Stimulated activated CD4-positive, alpha-beta T cell treated with anti-CD3 and anti-CD28 coated beads, Interleukin-4, amount 100 ng/mL, for 24 hours (primary cell): Measurements from ENCODE around the gene GLIPR1.
"Not testable (repeated sequence)": the region's sequence is repeated elsewhere in the genome, so short reads cannot be mapped to it uniquely, and the experiment has no call there.

ENCODE experiments used
- DNase-seq: peaks from one replicate; pipeline ENCODE4 v3.0.0-alpha.2; 2020

The GLIPR1 gene

DNA sequence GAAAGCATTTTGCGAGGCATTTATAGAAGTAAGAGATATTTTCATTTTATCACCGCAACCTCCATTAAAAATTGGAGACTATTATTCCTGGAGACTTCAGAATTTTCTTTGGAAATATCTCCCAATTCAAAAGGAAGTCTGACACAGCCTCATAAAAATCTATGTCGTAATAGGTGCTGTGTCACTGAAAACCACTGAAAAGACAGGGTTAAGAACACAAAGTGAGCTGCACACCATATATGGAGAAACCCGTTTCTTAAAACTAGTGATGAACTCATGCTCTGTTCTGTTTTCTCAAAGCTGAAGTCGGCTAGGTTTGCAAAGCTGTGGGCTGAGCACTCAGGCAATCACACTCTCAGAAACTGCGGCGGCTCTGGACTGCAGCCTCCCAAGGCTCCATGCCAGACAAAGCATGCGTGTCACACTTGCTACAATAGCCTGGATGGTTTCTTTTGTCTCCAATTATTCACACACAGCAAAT is at the start of gene GLIPR1:
Gene GLIPR1, plus strand, starts transcription at position 287 of the 481 bp plus-strand sequence. Its CDS starts 126 bp downstream, at position 413.
- peak; percentile 80 for DNase-seq

DNA sequence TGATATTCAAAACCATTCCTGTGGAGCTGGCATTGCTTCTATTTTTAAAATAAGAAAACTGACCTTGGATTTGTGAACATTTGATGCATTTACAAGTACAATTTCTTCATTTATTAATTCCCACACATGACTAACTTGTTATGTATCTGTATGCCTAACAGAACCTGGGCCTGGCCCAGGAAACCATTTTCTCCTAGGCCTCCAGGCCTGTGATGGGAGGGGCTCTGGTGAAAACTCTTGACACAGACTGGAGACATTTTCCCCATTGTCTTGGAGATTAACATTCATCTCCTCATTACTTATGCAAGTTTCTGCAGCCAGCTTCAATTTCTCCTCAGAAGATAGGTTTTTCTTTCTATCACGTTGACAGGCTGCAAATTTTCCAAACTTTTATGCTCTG is 47.6 kb upstream of the GLIPR1 start:
- no peak for DNase-seq

DNA sequence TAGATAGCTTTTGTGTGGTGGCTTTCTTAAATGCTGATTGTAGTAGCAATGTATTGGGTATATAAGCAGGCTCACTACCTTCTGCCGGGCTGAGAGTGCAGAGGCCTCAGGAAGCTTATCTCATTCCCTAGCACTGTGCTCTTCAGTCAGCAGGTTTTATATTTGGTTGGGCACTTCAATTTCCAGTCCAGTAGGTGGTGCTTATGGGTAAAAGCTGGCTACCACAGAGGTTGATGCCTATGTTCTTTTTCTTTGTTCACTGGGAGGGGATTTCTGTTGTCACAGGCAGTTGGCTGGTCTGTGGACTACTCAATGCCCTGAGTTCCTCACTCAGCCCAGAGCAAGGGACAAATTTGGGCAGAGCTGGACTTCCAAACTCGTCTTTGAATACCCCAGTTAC is 43.0 kb upstream of the GLIPR1 start:
- no peak for DNase-seq

DNA sequence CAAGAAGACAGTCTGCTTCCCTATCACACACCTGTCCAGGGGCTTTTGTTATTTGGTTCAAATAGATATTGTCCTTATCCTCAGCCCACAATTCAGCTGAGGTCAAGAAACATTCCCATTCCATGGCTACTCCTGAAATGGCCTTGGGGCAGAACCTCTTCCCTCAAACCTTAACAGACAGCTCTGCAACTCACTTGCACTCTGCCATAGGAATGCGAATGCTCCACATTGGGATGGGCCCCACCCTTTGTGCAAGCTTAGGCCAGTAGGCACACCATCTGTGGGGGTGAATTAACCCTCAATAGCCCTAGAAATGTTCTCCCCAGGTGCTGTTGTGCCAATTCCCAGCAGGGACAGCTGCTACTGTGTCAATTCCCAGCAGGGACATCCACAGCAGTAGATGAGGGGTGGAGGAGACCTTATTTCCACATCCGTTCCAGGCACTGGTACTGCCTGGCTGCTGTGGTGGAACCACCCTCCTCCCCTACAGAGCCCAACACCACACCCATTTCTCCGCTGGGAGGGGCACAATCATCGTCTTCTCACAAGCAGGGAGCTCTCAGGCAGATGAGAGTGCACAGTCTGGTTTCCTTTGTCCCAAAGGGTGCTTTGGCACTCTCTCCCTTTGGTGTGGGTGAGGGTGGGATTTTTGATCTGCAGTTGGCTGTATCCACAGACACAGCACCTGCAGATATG is 42.3 kb upstream of the GLIPR1 start:
- DNase-seq: no peak

DNA sequence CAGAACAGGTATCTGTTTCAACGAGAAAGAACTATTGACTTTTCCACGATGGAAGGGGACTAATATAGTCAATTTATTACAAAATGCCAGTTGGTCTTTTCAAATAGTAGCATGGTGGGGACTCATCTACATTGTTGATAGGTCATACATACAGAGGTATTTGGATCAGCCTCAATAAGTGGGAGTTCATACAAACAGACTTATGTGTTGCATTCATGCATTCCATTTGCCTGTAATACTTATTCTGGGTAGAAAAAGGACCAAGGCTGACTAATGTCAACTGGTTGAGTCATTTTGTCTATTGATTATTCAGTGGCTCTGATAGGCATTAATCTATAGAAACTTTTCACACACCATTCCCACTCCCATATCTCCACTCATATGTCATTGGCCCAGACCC is 41.5 kb upstream of the GLIPR1 start:
- no peak for DNase-seq

DNA sequence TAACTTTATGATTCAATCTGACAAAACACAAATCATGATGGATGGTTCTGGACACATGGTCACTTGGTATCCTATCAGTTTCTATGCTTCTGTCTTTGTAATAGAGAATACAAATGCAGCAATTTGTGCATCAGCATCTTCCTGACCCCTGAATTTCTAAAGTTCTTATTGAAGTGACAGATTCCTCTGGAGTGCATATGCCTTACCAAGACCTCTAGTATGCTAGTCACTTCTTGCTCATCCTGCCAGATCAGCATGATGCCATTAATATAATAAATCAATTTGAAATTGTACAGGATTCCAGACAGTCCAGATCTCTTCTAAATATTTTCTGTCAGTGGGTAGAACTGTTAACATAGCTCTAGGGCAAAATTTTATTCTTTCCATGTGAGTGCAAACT is 40.6 kb upstream of the GLIPR1 start:
- no peak for DNase-seq

DNA sequence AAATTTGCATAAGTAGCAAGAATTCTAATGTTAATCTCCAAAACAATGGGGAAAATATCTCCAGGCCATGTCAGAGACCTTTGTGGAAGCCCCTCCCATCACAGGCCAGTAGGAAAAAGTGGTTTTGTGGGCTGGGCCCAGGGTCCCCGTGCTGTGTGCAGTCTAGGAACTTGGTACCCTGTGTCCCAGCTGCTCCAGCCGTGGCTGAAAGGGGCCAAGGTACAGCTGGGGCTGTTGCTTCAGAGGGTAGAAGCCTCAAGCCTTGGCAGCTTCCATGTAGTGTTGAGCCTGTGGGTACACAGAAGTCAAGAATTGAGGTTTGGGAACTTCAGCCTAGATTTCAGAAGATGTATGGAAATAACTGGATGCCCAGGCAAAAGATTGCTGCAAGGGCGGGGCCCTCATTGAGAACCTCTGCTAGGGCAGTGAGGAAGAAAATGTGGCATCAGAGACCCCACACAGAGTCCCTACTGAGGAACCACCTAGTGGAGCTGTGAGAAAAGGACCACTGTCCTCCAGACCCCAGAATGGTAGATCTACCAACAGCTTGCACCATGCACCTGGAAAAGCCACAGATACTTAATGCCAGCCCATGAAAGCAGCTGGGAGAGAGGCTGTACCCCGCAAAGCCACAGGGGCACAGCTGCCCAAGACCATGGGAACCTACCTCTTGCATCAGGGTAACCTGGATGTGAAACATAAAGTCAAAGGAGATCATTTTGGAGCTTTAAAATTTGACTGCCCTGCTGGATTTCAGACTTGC is 38.7 kb upstream of the GLIPR1 start:
- DNase-seq: not testable (repeated sequence)

DNA sequence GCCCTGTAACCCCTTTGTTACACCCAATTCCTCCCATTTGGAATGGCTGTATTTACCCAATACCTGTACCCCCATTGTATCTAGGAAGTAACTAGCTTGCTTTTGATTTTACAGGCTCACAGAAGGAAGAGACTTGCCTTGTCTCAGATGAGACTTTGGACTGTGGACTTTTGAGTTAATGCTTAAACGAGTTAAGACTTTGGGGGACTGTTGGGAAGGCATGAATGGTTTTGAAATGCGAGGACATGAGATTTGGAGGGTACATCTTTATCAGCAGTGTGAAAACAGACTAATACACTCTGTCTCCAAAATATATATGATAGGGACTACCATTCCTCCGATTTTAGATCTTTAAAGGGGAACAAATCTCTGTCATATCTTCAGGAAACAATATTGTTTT is 38.1 kb upstream of the GLIPR1 start:
- not testable (repeated sequence) for DNase-seq

DNA sequence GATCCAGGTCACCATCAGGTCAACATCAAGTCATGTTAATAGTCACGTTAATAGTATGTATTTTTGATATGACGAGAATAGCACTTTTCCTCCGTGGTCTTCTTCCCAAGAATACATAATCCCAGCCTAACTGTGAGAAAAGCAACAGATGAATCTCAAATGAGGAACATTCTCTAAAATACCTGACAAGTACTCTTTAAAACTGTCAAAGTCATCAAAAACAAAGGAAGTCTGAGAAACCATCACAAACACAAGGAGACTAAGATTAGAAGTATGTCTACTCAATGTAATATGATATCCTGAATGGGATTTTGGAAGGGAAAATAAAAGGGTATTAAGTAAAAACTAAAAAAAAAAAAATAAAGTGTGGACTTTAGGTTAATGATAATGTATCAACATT is 36.8 kb upstream of the GLIPR1 start:
- no peak for DNase-seq

DNA sequence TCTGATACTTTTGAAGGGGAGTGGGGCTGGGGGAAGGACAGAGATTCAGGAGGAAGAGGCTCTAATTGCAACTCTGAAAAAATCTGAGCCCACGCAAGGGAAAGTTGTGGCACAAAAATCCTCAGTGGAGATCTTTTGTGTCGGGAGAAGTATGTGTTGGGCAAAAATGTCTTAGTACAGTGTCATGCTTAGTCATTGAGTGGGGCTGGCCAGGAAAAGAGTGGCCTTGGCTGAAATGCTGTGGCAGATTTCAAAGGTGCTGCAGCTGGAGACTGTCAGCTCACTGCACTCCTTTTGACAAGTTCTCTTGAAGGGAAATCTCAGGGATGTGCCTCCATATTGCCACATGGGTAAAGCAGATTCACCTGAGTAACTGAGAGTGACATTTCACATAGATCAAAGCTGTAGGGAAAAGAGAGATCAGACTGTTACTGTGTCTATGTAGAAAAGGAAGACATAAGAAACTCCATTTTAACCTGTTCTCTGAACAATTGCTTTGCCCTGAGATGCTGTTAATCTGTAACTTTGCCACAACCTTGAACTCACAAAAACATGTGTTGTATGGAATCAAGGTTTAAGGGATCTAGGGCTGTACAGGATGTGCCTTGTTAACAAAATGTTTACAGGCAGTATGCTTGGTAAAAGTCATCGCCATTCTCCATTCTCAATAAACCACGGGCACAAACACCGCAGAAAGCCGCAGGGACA is 36.0 kb upstream of the GLIPR1 start:
- DNase-seq: no peak

DNA sequence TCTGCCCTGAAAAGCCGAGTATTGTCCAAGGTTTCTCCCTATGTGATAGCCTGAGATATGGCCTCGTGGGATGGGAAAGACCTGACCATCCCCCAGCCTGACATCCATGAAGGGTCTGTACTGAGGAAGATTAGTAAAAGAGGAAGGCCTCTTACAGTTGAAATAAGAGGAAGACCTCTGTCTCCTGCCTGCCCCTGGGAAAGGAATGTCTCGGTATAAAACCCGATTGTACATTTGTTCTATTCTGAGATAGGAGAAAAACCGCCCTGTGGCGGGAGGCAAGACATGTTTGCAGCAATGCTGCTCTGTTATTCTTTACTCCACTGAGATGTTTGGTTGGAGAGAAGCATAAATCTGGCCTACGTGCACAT is 35.4 kb upstream of the GLIPR1 start:
- DNase-seq: not testable (repeated sequence)

DNA sequence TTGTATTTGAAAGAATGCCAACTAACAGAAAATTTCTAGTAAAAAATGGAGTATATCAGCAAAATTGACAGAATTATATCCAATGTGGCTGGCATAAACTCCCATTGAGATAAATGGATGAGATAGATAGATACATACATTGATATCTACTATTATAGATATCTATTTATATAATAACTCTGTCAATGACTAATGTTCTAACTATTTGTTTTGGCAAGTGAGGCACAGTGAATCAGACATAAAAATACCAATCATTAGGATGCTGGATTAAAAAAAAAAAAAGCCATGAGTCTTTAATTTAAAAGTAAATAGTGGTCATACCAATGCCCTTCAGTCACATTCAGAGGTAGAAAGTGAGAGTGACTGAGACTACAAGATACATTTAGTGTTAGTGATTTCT is 33.7 kb upstream of the GLIPR1 start:
- DNase-seq: no peak

DNA sequence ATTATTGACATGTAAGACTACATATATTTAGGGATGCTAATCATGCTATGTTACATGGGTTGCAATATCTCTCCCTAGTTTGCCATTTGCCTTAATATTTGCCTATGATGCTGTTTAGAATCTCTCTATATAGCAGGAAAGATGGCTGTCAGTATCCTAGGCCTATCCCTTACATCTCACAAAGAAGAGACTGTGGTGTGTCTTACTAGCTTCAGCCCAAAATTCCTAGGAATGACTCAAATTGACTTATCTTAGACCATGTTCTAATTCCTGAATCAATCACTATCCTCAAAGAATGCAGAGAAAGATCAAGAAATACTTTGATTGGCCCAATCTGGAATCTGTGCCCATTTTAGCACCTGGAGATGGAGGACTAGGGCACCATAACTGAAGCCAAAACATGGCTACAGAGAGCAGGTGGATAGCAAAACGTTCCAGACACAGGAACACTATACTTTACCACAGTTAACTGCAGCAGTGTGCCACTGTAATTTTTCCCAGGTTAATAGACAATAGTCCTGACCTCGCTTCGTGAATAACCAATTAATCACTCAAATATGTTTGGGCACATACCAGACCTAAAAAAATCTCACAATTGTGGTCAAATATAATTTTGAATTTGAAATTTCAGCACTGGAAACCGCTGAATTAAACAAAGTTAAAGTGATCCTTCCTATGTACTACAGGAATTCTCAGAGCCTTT is 32.7 kb upstream of the GLIPR1 start:
- DNase-seq: no peak

DNA sequence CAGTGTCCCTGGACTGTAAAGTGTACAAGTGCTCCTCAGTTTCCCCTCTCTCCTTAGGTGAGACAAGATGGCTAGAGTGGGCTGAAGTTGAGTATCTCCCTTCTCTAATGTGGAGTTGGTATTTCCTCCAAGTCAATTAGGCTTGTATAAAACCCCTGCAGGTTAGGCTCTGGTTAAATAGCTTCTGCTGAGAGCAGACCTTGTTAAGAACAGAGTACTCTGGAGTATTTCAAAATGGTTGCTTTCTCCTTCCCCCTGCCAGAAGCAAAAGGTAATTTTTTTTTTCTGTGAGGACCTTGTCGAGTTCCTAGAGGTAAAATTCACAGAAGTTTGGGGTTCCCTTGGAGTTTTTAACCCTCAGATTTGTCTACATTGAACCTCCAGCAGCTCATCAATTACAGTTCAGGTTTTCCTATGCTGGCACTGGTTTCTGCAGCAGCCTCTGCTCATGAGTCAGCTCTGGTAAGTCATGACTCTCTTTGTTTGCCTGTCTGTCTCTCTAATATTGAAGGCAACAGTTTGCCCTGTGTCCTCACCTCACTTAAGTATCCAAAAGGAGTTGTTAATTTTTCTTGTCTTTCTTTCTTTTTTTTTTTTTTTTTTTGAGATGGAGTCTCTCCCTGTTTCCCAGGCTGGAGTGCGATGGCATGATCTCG is 27.8 kb upstream of the GLIPR1 start:
- DNase-seq: no peak

DNA sequence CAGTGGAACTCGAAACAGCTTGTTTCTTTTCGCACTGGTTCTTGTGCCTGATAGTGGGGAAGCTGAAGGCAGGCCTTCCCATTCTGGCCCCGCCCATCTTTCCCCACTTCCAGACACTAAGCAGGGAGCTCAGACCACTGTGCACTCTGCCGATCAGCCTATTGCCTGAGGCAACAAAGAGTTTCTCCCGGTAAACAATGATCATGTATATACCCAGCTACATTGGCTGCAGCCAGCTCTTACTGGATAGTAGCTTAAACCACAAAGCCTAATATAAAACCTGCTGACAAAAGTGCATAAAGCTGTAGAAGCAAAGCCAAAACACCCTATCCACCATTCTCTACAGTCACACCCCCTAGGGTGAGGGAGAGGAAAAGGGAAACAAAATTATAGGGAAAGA is 24.7 kb upstream of the GLIPR1 start:
- no peak for DNase-seq

DNA sequence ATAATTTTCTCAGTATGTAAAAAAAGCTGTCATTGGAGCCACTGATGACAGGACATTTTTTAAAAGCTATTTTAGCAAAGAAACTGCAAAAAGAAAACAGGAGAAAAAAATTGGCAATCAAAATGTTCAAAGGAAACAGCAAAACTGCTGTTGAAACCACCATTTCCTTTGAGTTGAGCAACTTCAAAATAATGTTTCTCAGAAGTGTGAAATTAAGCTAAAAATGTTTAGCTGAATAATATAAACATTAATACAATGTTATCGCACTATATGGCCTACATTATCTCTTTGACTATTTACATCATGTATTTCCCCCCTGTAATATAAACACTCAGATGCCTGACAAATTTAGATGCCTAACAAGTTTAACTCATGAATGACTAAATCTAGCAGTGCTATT is 23.4 kb upstream of the GLIPR1 start:
- no peak for DNase-seq

DNA sequence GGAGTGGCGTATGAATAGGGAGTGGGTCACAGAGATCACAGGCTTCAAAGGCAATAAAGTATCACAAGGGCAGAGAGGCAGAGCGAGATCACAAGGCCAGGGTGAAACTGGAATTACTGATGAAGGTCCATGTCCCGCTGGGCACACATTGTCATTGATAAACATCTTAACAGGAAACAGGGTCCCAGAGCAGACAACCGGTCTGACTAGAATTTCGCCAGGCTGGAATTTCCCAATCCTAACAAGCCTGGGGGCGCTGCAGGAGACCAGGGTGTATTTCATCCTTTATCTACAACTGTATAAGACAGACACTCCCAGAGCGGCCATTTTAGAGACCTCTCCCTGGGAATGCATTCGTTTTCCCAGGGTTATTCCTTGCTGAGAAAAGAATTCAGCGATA is 22.7 kb upstream of the GLIPR1 start:
- not testable (repeated sequence) for DNase-seq

DNA sequence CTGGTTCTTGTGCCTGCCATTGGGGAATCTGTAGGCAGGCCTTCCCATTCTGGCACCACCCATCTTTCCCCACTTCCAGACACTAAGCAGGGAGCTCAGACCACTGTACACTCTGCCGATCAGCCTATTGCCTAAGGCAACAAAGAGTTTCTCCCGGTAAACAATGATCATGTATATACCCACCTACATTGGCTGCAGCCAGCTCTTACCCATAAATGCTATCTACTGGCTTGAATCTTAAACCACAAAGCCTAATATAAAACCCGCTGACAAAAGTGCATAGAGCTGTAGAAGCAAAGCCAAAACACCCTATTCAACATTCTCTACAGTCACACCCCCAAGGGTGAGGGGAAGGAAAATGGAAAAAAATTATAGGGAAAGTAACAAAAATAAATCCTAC is 20.8 kb upstream of the GLIPR1 start:
- DNase-seq: no peak

DNA sequence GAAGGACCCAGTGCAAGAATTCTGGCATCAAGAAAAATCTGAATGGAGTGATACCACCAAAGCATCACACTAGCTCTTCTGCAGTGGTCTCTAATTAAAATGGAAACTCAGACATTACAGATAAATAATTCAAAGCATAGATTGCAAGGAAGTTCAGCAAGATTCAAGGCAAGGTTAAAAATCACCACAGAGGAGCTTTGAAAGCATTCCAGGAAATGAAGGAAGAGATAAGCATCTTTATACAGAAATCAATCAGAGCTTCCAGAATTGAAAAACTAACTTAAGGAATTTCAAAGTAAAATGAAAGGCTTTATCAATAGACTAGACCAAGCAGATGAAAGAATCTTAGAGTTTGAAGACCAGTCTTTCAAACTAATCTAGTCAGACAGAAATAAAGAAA is 20.4 kb upstream of the GLIPR1 start:
- no peak for DNase-seq

DNA sequence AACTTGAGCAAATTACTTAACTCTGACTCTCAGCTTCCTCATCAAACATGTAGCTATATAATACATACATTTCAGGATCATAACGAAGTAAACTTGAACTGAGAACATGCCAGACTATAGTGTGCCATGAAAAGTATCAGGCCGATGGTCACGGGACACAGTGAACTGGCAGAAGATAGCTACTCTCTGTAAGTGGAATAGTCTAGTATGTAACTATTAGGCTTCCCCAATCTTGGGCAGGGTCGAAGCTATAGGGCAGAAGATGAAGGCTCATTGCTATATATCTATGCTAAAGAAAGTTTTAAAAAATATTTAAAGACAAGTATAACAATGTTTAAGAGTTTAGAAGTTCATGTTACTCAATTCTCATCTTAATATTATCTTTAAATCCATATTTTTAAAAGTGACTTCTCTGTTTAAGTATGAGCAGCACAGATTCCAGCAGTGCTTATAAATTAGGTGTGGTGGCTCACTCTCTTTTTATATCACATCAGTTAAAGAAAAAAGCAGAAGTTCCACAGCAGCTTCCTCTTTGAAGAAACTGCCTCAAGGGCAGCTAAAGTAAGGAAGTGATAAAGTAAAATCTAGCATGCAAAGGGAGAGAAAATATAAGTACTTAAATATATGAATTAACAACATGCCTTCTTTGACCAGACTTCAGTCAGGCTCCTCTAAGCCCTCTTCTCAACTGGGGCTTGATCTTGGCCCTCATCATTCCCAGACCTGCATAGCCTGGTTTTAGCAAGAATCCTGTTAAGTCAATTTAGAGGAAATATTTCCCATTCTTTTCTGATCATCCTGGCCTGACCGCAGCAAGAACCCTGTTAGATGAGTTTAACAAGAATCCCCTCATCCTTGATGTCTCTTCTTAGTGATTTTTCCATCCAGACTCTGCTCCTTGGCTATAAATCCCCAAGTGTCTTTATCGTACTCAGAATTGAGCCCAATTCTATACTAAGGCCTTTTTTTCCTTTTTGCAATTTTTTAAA is 8.4 kb upstream of the GLIPR1 start:
- no peak for DNase-seq

DNA sequence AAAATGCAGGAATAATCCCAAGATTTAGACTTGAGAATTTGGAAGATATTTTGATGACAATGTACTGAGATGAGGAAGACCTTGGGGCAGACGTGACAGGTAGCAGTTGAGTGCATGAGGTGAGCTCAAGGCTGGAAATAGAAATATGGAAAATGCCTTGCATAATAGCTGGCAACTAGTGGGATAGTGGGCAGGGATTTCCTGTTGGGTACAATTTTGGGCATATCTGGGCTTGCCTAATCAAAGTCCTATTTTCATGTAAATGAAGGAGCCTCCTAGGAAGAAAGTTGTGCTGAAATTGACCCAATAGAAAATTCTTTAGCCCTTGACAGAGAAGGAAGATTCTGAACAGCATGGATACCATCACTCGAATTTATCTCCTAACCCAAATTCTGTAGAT is 6.4 kb upstream of the GLIPR1 start:
- no peak for DNase-seq
